GM19239 (cell line): Measurements from ENCODE around the gene HOXD10.

Experiments
- DNase-seq: peaks from one replicate; pipeline ENCODE4 v3.0.0; 2011; ENCODE audit warnings: low spot score; ENCODE audit not compliant: insufficient read length
- FAIRE-seq: peaks from 2 replicates; lab custom pipeline; 2011; peaks lifted over from hg19 to GRCh38; lab: Jason Lieb, UNC

HOXD10 gene

GRCh38 chr2:176081837-176082524 lies 34.6 kb upstream of the HOXD10 start:
- FAIRE-seq (no peak), DNase-seq (no peak)

GRCh38 chr2:176082525-176082823 lies 34.1 kb upstream of the HOXD10 start:
- no peak for FAIRE-seq
- no peak for DNase-seq

GRCh38 chr2:176082824-176083751 lies 33.5 kb upstream of the HOXD10 start:
- DNase-seq (no peak), FAIRE-seq (no peak)

GRCh38 chr2:176083796-176084261 lies 32.7 kb upstream of the HOXD10 start, which contains the start of gene EVX2:
Gene EVX2 (minus strand): TSS chr2:176083962. CDS start chr2:176083776, 186 bp downstream.
- FAIRE-seq (no peak), DNase-seq (no peak)

GRCh38 chr2:176084611-176085119 lies 31.9 kb upstream of the HOXD10 start:
- FAIRE-seq (no peak), DNase-seq (no peak)

- FAIRE-seq (no peak), DNase-seq (no peak)
Measured at GRCh38 chr2:176085120-176085788, 31.3 kb upstream of the HOXD10 start.

GRCh38 chr2:176085861-176086771 lies 30.5 kb upstream of the HOXD10 start:
- no peak for FAIRE-seq

GRCh38 chr2:176087330-176088047 lies 29.1 kb upstream of the HOXD10 start:
- FAIRE-seq (no peak), DNase-seq (no peak)

More at GRCh38 chr2:176085861-176086771, 30.5 kb upstream of the HOXD10 start:
- DNase-seq = no peak

GRCh38 chr2:176088048-176088936 lies 28.3 kb upstream of the HOXD10 start:
- DNase-seq (no peak), FAIRE-seq (no peak)

GRCh38 chr2:176088937-176089842 lies 27.4 kb upstream of the HOXD10 start:
- no peak for DNase-seq
- no peak for FAIRE-seq

- DNase-seq (no peak), FAIRE-seq (no peak)
Measured at GRCh38 chr2:176089843-176090395, 26.7 kb upstream of the HOXD10 start.

- no peak for FAIRE-seq
Measured at GRCh38 chr2:176090862-176091261, 25.7 kb upstream of the HOXD10 start.

GRCh38 chr2:176091329-176092258 lies 25.0 kb upstream of the HOXD10 start:
- FAIRE-seq = no peak
- DNase-seq = no peak

More at GRCh38 chr2:176090862-176091261, 25.7 kb upstream of the HOXD10 start:
- no peak for DNase-seq

GRCh38 chr2:176092270-176093144 lies 24.1 kb upstream of the HOXD10 start, which contains the start of gene HOXD13:
Gene HOXD13 (plus strand): TSS chr2:176092721. CDS start chr2:176092891, 170 bp downstream.
- FAIRE-seq = no peak
- no peak for DNase-seq
